Thymus (tissue), 11 donors: Measurements from ENCODE around the gene MUC5AC. TPM values are rescaled to one million over a fixed set of nuclear protein-coding genes. Genes with fewer than 3 reads are reported as not detected.
"Not testable (repeated sequence)": the region's sequence is repeated elsewhere in the genome, so short reads cannot be mapped to it uniquely, and the experiment has no call there.

ENCODE experiments used
- DNase-seq, 9 donors: peaks; one replicate each; pipeline ENCODE4 v3.0.0-alpha.2; 2013; ENCODE audit warnings: low spot score in 9 of 9, low read depth in 6 of 9, missing footprints in 1 of 9
- H3K27ac ChIP-seq, 2 donors: one replicate each; pipeline ENCODE4 v1.5.1; 2013; ENCODE audit warnings: control low read depth in 1 of 2, low read depth in 1 of 2, low read length in 1 of 2, mild to moderate bottlenecking in 1 of 2, moderate library complexity in 1 of 2
- H3K27me3 ChIP-seq, 2 donors: one replicate each; pipeline ENCODE4 v1.5.1; 2013; ENCODE audit warnings: low read length in 1 of 2; ENCODE audit not compliant: control insufficient read depth in 2 of 2, insufficient read depth in 1 of 2
- H3K36me3 ChIP-seq, 2 donors: one replicate each; pipeline ENCODE4 v1.5.1; 2013; ENCODE audit warnings: low read length in 1 of 2, mild to moderate bottlenecking in 1 of 2, moderate library complexity in 1 of 2; ENCODE audit not compliant: control insufficient read depth in 2 of 2, insufficient read depth in 2 of 2
- H3K4me1 ChIP-seq, 2 donors: one replicate each; pipeline ENCODE4 v1.5.1; 2013; ENCODE audit warnings: low read length in 2 of 2; ENCODE audit not compliant: control insufficient read depth in 2 of 2, insufficient read depth in 2 of 2
- H3K4me3 ChIP-seq, 2 donors: one replicate each; pipeline ENCODE4 v1.5.1; 2013; ENCODE audit warnings: low read length in 2 of 2, control low read depth in 1 of 2, mild to moderate bottlenecking in 1 of 2
- H3K9me3 ChIP-seq, 2 donors: one replicate each; pipeline ENCODE4 v1.5.1; 2013; ENCODE audit warnings: low read length in 1 of 2, mild to moderate bottlenecking in 1 of 2; ENCODE audit not compliant: control insufficient read depth in 2 of 2, insufficient read depth in 1 of 2
- WGBS: extraction: QIAGEN DNeasy Blood & Tissue Kit; methylation state at CpG from one replicate; pipeline ENCODE4 v1.1.7; 2013; 5-methylcytosine and 5-hydroxymethylcytosine counted together
- polyA plus RNA-seq: library from polyadenylated mRNA; stranded (reverse); fragments of 200-250 nt; gene quantifications from one replicate; pipeline ENCODE4 v1.2.3, GENCODE V29; 2013
- total RNA-seq: library from RNA; stranded (reverse); fragments of 120-200 nt; gene quantifications from one replicate; pipeline ENCODE4 v1.2.4, GENCODE V29; 2013
- donor health status: healthy.

The MUC5AC gene
- total and polyA plus RNA-seq, 2 donors, result 0.02 to 0.05 TPM

DNA sequence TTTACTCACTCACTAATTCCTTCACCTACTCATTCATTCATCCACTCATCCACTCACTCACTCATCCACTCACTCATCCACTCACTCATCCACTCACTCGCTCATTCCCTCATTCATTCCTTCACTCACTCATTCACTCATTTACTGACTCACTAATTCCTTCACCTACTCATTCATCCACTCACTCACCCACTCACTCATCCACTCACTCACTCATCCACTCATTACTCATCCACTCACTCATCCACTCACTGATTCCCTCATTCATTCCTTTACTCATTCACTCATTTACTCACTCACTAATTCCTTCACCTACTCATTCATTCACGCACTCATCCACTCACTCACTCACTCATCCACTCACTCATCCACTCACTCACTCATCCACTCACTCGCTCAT lies 15.6 kb downstream of the MUC5AC start:
- peaks cover 0 to 43% of the 10 kb centered on the region in 2 donors for H3K9me3 ChIP-seq
- H3K36me3 ChIP-seq, H3K4me1 ChIP-seq, H3K4me3 ChIP-seq, H3K27me3 ChIP-seq, H3K27ac ChIP-seq, DNase-seq: not testable (repeated sequence)
- WGBS, result 99% methylated on average over 2 of the region's 3 CpGs

DNA sequence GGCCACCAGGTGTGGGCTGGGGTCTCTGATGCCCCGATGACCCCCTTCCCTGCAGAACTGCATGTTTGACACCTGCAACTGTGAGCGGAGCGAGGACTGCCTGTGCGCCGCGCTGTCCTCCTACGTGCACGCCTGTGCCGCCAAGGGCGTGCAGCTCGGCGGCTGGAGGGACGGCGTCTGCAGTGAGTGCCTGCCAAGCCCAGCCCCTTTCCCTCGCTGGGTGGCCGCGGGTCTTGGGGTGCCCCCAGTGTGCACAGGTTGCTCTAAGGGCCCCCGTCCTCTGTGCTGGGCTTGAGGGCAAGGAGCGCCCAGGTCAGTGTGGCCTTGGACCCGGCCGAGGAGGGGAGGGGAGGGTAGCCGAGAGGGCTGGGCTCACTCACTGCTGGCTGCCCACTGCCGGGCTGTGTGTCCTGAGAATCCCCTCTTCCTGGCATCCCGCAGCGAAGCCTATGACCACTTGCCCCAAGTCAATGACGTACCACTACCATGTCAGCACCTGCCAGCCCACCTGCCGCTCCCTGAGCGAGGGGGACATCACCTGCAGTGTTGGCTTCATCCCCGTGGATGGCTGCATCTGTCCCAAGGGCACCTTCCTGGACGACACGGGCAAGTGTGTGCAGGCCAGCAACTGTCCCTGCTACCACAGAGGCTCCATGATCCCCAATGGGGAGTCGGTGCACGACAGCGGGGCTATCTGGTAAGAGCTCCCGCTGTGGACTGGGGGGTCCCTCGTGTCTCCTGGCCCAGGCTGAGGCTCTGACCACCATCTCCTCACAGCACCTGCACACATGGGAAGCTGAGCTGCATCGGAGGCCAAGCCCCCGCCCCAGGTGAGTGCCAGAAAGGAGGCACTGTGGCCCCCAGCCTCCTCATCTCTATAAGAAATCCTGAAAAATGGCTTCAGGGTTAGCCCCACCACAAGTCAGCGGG lies 17.0 kb downstream of the MUC5AC start:
- DNase-seq, result no peak

DNA sequence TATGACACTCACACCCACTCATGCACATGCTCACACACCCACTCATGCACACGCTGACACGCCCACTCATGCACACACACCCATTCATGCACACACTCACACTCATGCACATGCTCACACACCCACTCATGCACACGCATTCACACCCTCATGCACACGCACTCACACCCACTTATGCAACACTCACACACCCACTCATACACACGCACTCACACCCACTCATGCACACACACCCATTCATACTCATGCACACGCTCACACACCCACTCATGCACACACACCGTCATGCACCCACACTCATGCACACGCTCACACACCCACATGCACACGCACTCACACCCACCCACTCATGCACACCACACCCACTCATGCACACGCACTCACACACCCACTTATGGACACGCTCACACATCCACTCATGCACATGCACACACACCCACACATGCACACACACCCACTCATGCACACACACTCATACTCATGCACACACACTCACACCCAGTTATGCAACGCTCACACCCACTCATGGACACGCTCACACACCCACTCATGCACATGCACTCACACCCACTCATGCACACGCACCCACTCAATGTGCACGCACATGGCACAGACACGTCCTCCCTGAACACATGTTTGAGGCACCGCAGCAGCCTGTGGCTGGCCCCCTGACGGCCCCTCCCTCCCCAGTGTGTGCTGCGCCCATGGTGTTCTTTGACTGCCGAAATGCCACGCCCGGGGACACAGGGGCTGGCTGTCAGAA lies 17.9 kb downstream of the MUC5AC start:
- WGBS, result 84% methylated on average over 22 of the region's 22 CpGs
- Histone ChIP-seq H3K9me3 (peaks cover 1 to 61% of the 10 kb centered on the region in 2 donors), H3K4me3 (no peak overlapping the region), H3K36me3 (no peaks in the 10 kb centered on the region), H3K4me1 (no peaks in the 10 kb centered on the region), H3K27me3 (no peaks in the 10 kb centered on the region), H3K27ac (no peak overlapping the region)
- DNase-seq, result no peak

More for the DNA sequence above, 17.0 kb downstream of the MUC5AC start:
- Histone ChIP-seq H3K4me1 (no peaks in the 10 kb centered on the region), H3K27ac (no peak overlapping the region), H3K9me3 (peaks cover 1 to 52% of the 10 kb centered on the region in 2 donors), H3K27me3 (no peaks in the 10 kb centered on the region), H3K4me3 (no peak overlapping the region), H3K36me3 (no peaks in the 10 kb centered on the region)
- WGBS, result 92% methylated on average over 39 of the region's 39 CpGs

DNA sequence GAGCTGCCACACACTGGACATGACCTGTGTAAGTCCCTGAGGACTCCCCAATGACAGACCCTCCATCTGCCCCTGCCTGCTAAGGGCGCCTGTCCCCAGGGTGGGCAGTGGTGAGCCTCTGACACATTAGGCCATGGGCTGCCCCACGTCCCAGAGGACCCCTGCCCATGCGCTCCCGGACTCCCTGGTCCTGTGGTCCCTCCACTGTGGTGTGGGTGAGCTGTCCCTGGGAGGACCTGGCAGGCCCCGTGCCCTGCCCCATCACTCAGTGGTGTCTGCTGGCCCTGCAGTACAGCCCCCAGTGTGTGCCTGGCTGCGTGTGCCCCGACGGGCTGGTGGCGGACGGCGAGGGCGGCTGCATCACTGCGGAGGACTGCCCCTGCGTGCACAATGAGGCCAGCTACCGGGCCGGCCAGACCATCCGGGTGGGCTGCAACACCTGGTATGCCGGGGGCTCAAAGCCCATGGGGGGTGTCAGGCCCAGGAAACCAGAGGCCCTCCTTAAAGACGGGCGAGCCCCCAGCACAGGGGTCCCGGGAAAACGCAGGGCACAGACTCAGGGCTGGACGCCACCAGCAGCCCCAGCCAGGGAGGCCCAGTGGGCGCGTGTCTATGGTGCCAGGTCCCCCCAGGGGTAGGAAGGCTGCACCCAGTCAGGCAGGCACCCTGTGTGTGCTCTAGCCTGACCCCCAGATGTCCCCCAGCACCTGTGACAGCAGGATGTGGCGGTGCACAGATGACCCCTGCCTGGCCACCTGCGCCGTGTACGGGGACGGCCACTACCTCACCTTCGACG lies 18.7 kb downstream of the MUC5AC start:
- WGBS, result 82% methylated on average over 32 of the region's 32 CpGs
- H3K4me1 ChIP-seq, result no peaks in the 10 kb centered on the region
- H3K27me3 ChIP-seq, result no peaks in the 10 kb centered on the region
- H3K4me3 ChIP-seq, result no peak overlapping the region
- no peaks in the 10 kb centered on the region for H3K36me3 ChIP-seq
- no peak overlapping the region for H3K27ac ChIP-seq
- DNase-seq, result no peak
- peaks cover 4 to 64% of the 10 kb centered on the region in 2 donors for H3K9me3 ChIP-seq

DNA sequence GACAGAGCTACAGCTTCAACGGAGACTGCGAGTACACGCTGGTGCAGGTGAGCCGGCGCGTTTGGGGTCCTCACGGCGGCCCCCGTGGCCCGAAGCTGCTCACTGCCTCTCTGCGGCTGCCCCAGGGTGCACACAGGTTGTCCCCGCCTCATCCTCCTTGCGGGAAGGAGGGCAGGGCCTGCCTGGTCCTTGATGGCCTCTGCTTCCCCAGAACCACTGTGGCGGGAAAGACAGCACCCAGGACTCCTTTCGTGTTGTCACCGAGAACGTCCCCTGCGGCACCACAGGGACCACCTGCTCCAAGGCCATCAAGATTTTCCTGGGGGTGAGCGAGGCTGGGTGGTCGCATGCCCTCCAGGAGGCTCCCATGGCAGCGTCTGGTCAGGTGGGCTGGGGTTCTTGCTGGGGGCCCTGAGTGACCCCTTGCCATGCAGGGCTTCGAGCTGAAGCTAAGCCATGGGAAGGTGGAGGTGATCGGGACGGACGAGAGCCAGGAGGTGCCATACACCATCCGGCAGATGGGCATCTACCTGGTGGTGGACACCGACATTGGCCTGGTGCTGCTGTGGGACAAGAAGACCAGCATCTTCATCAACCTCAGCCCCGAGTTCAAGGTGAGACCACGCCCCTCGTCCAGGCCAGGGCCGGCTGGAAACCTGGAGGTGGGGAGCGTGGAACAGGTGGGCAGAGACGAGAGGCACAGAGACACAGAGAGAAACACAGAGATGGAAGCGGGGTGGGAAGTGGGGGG lies 19.4 kb downstream of the MUC5AC start:
- H3K27me3 ChIP-seq, result no peaks in the 10 kb centered on the region
- H3K27ac ChIP-seq, result no peak overlapping the region
- DNase-seq, result no peak
- 91% methylated on average over 34 of the region's 34 CpGs for WGBS
- H3K4me3 ChIP-seq, result no peak overlapping the region
- H3K36me3 ChIP-seq, result no peaks in the 10 kb centered on the region
- H3K4me1 ChIP-seq, result no peaks in the 10 kb centered on the region
- H3K9me3 ChIP-seq, result peaks cover 4 to 70% of the 10 kb centered on the region in 2 donors

DNA sequence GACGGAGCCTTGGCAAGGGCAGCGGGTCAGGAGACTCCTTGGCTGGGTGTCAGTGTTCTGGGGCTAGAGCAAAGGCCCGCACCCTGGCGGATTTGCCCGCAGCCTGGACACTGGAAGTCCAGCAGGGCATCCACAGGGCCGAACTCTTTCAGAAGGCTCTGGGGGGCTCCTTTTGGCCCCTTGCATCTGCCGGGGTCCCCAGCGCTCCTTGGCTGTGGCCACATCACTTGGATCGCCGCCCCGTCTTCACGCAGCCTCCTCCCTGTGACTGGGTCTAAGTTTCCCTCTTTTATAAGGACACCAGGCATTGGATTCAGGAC lies 20.0 kb downstream of the MUC5AC start:
- Histone ChIP-seq H3K27ac (no peak overlapping the region), H3K4me3 (no peak overlapping the region), H3K9me3 (peaks cover 4 to 72% of the 10 kb centered on the region in 2 donors), H3K27me3 (no peaks in the 10 kb centered on the region), H3K36me3 (no peaks in the 10 kb centered on the region), H3K4me1 (no peaks in the 10 kb centered on the region)
- DNase-seq, result no peak
- 96% methylated on average over 12 of the region's 12 CpGs for WGBS

DNA sequence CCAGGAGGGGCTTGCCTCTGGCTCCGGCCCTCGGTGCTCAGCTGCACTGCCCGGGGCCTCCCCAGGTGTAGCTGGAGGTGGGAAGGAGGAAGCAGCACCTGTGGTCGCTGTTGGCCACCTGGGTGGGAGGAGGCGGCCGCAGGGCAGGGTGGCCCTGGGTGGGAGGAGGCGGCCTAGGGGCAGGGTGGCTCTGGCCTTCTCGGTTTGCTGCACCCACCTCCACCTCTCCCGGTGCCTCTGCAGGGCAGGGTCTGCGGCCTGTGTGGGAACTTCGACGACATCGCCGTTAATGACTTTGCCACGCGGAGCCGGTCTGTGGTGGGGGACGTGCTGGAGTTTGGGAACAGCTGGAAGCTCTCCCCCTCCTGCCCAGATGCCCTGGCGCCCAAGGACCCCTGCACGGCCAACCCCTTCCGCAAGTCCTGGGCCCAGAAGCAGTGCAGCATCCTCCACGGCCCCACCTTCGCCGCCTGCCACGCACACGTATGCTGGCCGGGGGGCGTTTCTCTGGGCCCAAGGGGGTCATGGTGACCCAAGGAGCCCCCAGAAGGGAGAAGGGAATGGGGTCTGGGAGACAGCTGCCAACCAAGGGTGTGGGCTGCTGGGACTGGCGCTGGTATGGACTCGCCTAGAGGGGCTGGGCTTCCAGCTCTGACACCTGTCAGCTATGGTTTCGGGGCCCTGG lies 20.6 kb downstream of the MUC5AC start:
- Histone ChIP-seq H3K36me3 (no peaks in the 10 kb centered on the region), H3K4me3 (no peak overlapping the region), H3K27me3 (no peaks in the 10 kb centered on the region), H3K4me1 (no peaks in the 10 kb centered on the region), H3K9me3 (peaks cover 4 to 72% of the 10 kb centered on the region in 2 donors), H3K27ac (no peak overlapping the region)
- WGBS, result 93% methylated on average over 31 of the region's 31 CpGs
- DNase-seq, result no peak

DNA sequence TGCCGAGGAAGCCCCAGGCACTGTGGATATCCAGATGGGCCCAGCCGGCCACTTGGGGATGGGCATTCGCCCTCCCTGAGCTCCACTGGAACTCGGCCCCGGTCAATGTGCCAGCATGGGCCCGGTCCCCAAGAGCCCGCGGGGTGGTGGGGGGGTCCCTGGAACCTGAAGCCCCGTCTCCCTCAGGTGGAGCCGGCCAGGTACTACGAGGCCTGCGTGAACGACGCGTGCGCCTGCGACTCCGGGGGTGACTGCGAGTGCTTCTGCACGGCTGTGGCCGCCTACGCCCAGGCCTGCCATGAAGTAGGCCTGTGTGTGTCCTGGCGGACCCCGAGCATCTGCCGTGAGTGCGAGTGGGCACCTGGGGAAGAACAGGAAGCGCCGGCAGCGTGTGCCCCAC lies 21.2 kb downstream of the MUC5AC start:
- no peaks in the 10 kb centered on the region for H3K36me3 ChIP-seq

More for the DNA sequence above, 21.2 kb downstream of the MUC5AC start:
- peaks cover 4 to 71% of the 10 kb centered on the region in 2 donors for H3K9me3 ChIP-seq
- no peaks in the 10 kb centered on the region for H3K27me3 ChIP-seq
- no peaks in the 10 kb centered on the region for H3K4me1 ChIP-seq
- DNase-seq, result no peak
- no peak overlapping the region for H3K27ac ChIP-seq
- H3K4me3 ChIP-seq, result no peak overlapping the region
- 92% methylated on average over 29 of the region's 29 CpGs for WGBS
